K562 (cell line): ENCODE measurements around the gene TNIK.

ENCODE experiments used
- ETV5 ChIP-seq: sonication (generic); formaldehyde crosslinking; IDR thresholded peaks from 2 replicates; pipeline ENCODE4 v1.4.0; 2020; ENCODE audit warnings: low read depth, mild to moderate bottlenecking, missing genetic modification reagents
- FOXM1 ChIP-seq, 2 experiments: fragments of 450-650 bp in 1 of 2; sonication (generic) in 1 of 2; formaldehyde crosslinking in 1 of 2; IDR thresholded peaks; 2 replicates each; pipeline versions ENCODE4 v1.6.1 to v1.9.0; 2017 to 2022; ENCODE audit warnings: low read depth in 2 of 2, mild to moderate bottlenecking in 2 of 2, missing genetic modification reagents in 1 of 2, moderate library complexity in 1 of 2
- GTF2A2 ChIP-seq: IDR thresholded peaks from 2 replicates; pipeline ENCODE4 v1.6.1; 2016; ENCODE audit warnings: mild to moderate bottlenecking, missing genetic modification characterization, missing compliant biosample characterization
- IFI16 ChIP-seq: fragments of 250-450 bp; sonication (Bioruptor Pico); IDR thresholded peaks from 2 replicates; pipeline ENCODE4 v2.1.2; 2022; ENCODE audit warnings: mild to moderate bottlenecking, inconsistent platforms
- OTX1 ChIP-seq: fragments of 450-650 bp; formaldehyde crosslinking; IDR thresholded peaks from 2 replicates; pipeline ENCODE4 v1.4.0; 2022; ENCODE audit warnings: mild to moderate bottlenecking
- RFX5 ChIP-seq: IDR thresholded peaks from 2 replicates; pipeline ENCODE4 v1.6.1; 2011; ENCODE audit warnings: low read depth, mild to moderate bottlenecking, improper control_type of control experiment, low read length
- SNRNP70 ChIP-seq: fragments of 200-400 bp; formaldehyde crosslinking; optimal IDR thresholded peaks from 2 replicates; pipeline ENCODE3; 2017; ENCODE audit warnings: low read depth, low read length
- SRSF1 ChIP-seq: fragments of 200-400 bp; formaldehyde crosslinking; IDR thresholded peaks from 2 replicates; pipeline ENCODE4 v1.6.1; 2017; ENCODE audit warnings: mild to moderate bottlenecking, low read depth, low read length, moderate library complexity
- TCF7L2 ChIP-seq: fragments of 150-350 bp; IDR thresholded peaks from 2 replicates; pipeline ENCODE4 v1.6.1; 2016; ENCODE audit warnings: low read depth, mild to moderate bottlenecking, low read length, moderate library complexity
- TF ChIP-seq, protein P1 (sequence below), 3 experiments: IDR thresholded peaks in 2 of 3; conservative IDR thresholded peaks in 1 of 3; 2 replicates each; pipeline ENCODE4 v1.5.1; 2011 to 2012; ENCODE audit warnings: low read length in 3 of 3, mild to moderate bottlenecking in 3 of 3, control low read depth in 2 of 3, improper control_type of control experiment in 1 of 3, inconsistent platforms in 1 of 3, low read depth in 1 of 3, mixed read lengths in 1 of 3, moderate library complexity in 1 of 3; ENCODE audit not compliant: insufficient read depth in 2 of 3
- TF ChIP-seq, protein P2 (sequence below): sonication (generic); formaldehyde crosslinking; IDR thresholded peaks from 2 replicates; pipeline ENCODE4 v1.5.0; 2020; ENCODE audit warnings: missing genetic modification reagents
- TF ChIP-seq, protein P3 (sequence below): sonication (generic); formaldehyde crosslinking; IDR thresholded peaks from 2 replicates; pipeline ENCODE4 v1.8.0; 2022; ENCODE audit warnings: missing genetic modification reagents, mild to moderate bottlenecking, borderline replicate concordance
- TF ChIP-seq, protein P4 (sequence below), 2 experiments: fragments of 450-650 bp; formaldehyde crosslinking in 1 of 2; IDR thresholded peaks; 2 replicates each; pipeline versions ENCODE4 v1.4.0 to v1.6.1; 2014 to 2020; ENCODE audit warnings: mild to moderate bottlenecking in 2 of 2, borderline replicate concordance in 1 of 2, low read depth in 1 of 2

DNA sequence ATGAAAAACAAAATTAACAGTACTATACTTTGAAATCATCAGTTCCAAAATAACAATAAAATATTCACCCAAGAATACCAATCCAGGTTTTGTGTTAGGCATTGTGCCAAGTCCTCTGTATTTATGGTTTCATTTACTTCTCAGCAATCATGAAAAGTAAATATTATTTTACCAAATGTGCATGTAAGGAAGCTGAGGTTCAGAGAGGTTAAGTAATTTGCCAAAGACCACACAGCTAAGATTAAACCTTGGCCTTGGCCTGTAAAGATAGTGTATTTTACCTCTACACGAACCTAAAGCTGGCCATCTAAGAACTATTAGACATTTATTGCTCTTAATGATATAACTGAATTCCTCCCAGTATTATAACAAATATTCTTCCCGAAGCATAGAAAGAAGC, 309.3 kb downstream of the TNIK start:
- TF ChIP-seq TCF7L2, result no peak
- TF ChIP-seq SRSF1, result no peak
- TF ChIP-seq IFI16 (CRISPR knock-in tag), result no peak
- TF ChIP-seq, protein P1, sequence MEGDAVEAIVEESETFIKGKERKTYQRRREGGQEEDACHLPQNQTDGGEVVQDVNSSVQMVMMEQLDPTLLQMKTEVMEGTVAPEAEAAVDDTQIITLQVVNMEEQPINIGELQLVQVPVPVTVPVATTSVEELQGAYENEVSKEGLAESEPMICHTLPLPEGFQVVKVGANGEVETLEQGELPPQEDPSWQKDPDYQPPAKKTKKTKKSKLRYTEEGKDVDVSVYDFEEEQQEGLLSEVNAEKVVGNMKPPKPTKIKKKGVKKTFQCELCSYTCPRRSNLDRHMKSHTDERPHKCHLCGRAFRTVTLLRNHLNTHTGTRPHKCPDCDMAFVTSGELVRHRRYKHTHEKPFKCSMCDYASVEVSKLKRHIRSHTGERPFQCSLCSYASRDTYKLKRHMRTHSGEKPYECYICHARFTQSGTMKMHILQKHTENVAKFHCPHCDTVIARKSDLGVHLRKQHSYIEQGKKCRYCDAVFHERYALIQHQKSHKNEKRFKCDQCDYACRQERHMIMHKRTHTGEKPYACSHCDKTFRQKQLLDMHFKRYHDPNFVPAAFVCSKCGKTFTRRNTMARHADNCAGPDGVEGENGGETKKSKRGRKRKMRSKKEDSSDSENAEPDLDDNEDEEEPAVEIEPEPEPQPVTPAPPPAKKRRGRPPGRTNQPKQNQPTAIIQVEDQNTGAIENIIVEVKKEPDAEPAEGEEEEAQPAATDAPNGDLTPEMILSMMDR (IDR thresholded peaks at IDR 0.05 in 2 of 3, conservative IDR thresholded peaks at IDR 0.05 in 1 of 3; ENCODE audit: insufficient read depth in 2 of 3, low read depth in 1 of 3, low read length in 3 of 3), result no peak
- TF ChIP-seq OTX1 (CRISPR knock-in tag), result no peak
- TF ChIP-seq, protein P2, sequence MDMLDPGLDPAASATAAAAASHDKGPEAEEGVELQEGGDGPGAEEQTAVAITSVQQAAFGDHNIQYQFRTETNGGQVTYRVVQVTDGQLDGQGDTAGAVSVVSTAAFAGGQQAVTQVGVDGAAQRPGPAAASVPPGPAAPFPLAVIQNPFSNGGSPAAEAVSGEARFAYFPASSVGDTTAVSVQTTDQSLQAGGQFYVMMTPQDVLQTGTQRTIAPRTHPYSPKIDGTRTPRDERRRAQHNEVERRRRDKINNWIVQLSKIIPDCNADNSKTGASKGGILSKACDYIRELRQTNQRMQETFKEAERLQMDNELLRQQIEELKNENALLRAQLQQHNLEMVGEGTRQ (CRISPR knock-in tag), result no peak
- TF ChIP-seq FOXM1 (IDR thresholded peaks at IDR 0.05; ENCODE audit: low read depth), result no peak
- no peak for TF ChIP-seq FOXM1 (CRISPR knock-in tag; IDR thresholded peaks at IDR 0.05; ENCODE audit: low read depth)
- TF ChIP-seq SNRNP70, result no peak
- TF ChIP-seq ETV5 (CRISPR knock-in tag), result no peak
- no peak for TF ChIP-seq RFX5
- TF ChIP-seq, protein P3, sequence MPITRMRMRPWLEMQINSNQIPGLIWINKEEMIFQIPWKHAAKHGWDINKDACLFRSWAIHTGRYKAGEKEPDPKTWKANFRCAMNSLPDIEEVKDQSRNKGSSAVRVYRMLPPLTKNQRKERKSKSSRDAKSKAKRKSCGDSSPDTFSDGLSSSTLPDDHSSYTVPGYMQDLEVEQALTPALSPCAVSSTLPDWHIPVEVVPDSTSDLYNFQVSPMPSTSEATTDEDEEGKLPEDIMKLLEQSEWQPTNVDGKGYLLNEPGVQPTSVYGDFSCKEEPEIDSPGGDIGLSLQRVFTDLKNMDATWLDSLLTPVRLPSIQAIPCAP, result no peak
- no peak for TF ChIP-seq GTF2A2
- TF ChIP-seq, protein P4, sequence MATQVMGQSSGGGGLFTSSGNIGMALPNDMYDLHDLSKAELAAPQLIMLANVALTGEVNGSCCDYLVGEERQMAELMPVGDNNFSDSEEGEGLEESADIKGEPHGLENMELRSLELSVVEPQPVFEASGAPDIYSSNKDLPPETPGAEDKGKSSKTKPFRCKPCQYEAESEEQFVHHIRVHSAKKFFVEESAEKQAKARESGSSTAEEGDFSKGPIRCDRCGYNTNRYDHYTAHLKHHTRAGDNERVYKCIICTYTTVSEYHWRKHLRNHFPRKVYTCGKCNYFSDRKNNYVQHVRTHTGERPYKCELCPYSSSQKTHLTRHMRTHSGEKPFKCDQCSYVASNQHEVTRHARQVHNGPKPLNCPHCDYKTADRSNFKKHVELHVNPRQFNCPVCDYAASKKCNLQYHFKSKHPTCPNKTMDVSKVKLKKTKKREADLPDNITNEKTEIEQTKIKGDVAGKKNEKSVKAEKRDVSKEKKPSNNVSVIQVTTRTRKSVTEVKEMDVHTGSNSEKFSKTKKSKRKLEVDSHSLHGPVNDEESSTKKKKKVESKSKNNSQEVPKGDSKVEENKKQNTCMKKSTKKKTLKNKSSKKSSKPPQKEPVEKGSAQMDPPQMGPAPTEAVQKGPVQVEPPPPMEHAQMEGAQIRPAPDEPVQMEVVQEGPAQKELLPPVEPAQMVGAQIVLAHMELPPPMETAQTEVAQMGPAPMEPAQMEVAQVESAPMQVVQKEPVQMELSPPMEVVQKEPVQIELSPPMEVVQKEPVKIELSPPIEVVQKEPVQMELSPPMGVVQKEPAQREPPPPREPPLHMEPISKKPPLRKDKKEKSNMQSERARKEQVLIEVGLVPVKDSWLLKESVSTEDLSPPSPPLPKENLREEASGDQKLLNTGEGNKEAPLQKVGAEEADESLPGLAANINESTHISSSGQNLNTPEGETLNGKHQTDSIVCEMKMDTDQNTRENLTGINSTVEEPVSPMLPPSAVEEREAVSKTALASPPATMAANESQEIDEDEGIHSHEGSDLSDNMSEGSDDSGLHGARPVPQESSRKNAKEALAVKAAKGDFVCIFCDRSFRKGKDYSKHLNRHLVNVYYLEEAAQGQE (IDR thresholded peaks at IDR 0.05; ENCODE audit: borderline replicate concordance), result no peak
- TF ChIP-seq, protein P4 (CRISPR knock-in tag; IDR thresholded peaks at IDR 0.05; ENCODE audit: low read depth), result no peak
